ENCODE measurements around the gene DOCK2.

The DOCK2 gene

DNA sequence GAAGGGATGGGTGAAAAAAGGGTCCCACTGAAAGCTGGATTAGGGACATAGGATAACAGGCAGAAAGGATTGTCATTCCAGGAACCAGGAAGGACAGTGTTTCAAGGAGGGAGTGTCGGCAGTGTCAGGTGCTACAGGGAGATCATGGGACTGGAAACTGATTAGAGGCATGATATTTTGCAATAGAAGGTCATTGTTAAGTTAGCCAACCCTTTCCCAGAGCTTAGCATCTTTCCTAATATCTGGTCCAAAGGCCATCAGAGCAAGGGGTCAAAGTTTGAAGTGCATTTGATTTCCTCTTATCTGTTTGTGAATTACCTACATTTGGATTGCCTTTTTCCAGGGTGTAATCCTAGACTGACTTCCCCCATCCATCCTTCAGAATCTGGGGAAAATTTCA, 91.3 kb downstream of the DOCK2 start:
- TF ChIP-seq CTCF (conservative IDR thresholded peaks at IDR 0.05; ENCODE audit: low read length) = no peak
- TF ChIP-seq EZH2phosphoT487 (IDR thresholded peaks at IDR 0.05; ENCODE audit: borderline replicate concordance) = no peak
- no peak overlapping the region for H3K9ac ChIP-seq (ENCODE audit: low read depth, low read length, poor library complexity, severe bottlenecking)
- peaks cover 3% of the 10 kb centered on the region; the same call in 1 of the 2 replicates for H3K79me2 ChIP-seq (ENCODE audit: insufficient read depth, low read length)
- peaks cover 25% of the 10 kb centered on the region; the same call in 1 of the 2 replicates for H3K36me3 ChIP-seq (ENCODE audit: insufficient read depth, low read length)
- peaks cover 5% of the 10 kb centered on the region for H3K4me1 ChIP-seq (ENCODE audit: insufficient read depth, low read length, poor library complexity, severe bottlenecking)
- no peaks in the 10 kb centered on the region for H3K9me2 ChIP-seq (replicated peaks; ENCODE audit: low read depth, low read length)
- no peaks in the 10 kb centered on the region for H4K20me1 ChIP-seq (ENCODE audit: insufficient read depth, low read length, poor library complexity, severe bottlenecking)
- H3K27me3 ChIP-seq (ENCODE audit: insufficient read depth, low read length, poor library complexity, severe bottlenecking) = no peaks in the 10 kb centered on the region
- no peak overlapping the region for H3K4me3 ChIP-seq (ENCODE audit: low read length, poor library complexity, severe bottlenecking)
- H3K4me2 ChIP-seq (ENCODE audit: low read depth, low read length, poor library complexity, severe bottlenecking) = no peak overlapping the region
- no peaks in the 10 kb centered on the region for H3F3A ChIP-seq (ENCODE audit: low read depth)
- H2AFZ ChIP-seq (ENCODE audit: low read length) = no peak overlapping the region
- H3K9me3 ChIP-seq (ENCODE audit: insufficient read depth, low read depth, low read length) = no peaks in the 10 kb centered on the region

DNA sequence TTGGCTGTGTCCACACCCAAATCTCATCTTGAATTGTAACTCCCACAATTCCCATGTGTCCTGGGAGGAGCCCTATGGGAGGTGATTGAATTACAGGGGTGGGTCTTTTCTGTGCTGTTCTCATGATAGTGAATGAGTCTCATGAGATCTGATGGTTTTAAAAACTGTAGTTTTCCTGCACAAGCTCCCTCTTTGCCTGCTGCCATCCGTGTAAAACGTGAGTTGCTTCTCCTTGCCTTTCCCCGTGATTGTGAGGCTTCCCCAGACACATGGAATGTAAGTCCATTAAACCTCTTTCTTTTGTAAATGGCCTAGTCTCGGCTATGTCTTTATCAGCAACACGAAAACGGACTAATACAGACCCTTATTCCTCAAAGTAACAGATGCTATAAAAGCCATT, 94.1 kb downstream of the DOCK2 start:
- Histone ChIP-seq H3K9me2 (replicated peaks; ENCODE audit: low read depth, low read length) (no peaks in the 10 kb centered on the region), H4K20me1 (ENCODE audit: insufficient read depth, low read length, poor library complexity, severe bottlenecking) (no peaks in the 10 kb centered on the region), H3K4me3 (ENCODE audit: low read length, poor library complexity, severe bottlenecking) (no peak overlapping the region), H3K9me3 (ENCODE audit: insufficient read depth, low read depth, low read length) (no peaks in the 10 kb centered on the region), H3K27me3 (ENCODE audit: insufficient read depth, low read length, poor library complexity, severe bottlenecking) (no peaks in the 10 kb centered on the region), H3K36me3 (ENCODE audit: insufficient read depth, low read length) (peaks cover 31% of the 10 kb centered on the region), H3K4me1 (ENCODE audit: insufficient read depth, low read length, poor library complexity, severe bottlenecking) (peaks cover 5% of the 10 kb centered on the region), H3F3A (ENCODE audit: low read depth) (no peaks in the 10 kb centered on the region), H2AFZ (ENCODE audit: low read length) (no peak overlapping the region), H3K9ac (ENCODE audit: low read depth, low read length, poor library complexity, severe bottlenecking) (no peak overlapping the region), H3K4me2 (ENCODE audit: low read depth, low read length, poor library complexity, severe bottlenecking) (no peak overlapping the region), H3K79me2 (ENCODE audit: insufficient read depth, low read length) (peaks cover 3% of the 10 kb centered on the region; the same call in 1 of the 2 replicates)
- no peak for TF ChIP-seq CTCF (conservative IDR thresholded peaks at IDR 0.05; ENCODE audit: low read length)
- TF ChIP-seq EZH2phosphoT487 (IDR thresholded peaks at IDR 0.05; ENCODE audit: borderline replicate concordance) = no peak

DNA sequence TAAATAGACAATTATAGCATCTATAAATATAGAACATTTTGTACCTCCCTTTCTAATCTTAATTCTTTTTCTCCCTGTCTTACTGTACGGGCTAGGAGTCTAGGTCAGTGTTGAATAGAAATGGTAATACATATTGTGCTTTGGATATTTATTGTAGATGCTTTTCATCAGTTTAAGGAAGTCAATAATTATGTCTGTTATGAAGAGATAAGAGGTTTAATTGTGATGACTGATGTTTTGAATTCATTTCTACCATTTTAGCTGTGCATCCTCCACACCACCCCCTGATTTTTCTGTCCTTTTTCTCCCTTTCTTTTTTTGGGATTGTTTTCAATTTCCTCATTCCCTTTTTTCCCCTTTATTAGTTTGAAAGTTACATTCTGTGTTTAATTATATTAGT, 95.8 kb downstream of the DOCK2 start:
- H3K4me2 ChIP-seq (ENCODE audit: low read depth, low read length, poor library complexity, severe bottlenecking) = no peak overlapping the region
- H3K4me1 ChIP-seq (ENCODE audit: insufficient read depth, low read length, poor library complexity, severe bottlenecking) = peaks cover 5% of the 10 kb centered on the region
- no peaks in the 10 kb centered on the region for H4K20me1 ChIP-seq (ENCODE audit: insufficient read depth, low read length, poor library complexity, severe bottlenecking)
- TF ChIP-seq CTCF (conservative IDR thresholded peaks at IDR 0.05; ENCODE audit: low read length) (no peak), EZH2phosphoT487 (IDR thresholded peaks at IDR 0.05; ENCODE audit: borderline replicate concordance) (no peak)
- no peaks in the 10 kb centered on the region for H3F3A ChIP-seq (ENCODE audit: low read depth)
- H3K9me3 ChIP-seq (ENCODE audit: insufficient read depth, low read depth, low read length) = no peaks in the 10 kb centered on the region
- H3K79me2 ChIP-seq (ENCODE audit: insufficient read depth, low read length) = no peaks in the 10 kb centered on the region
- no peaks in the 10 kb centered on the region for H3K9me2 ChIP-seq (replicated peaks; ENCODE audit: low read depth, low read length)
- H3K36me3 ChIP-seq (ENCODE audit: insufficient read depth, low read length) = peaks cover 40% of the 10 kb centered on the region
- no peak overlapping the region for H3K4me3 ChIP-seq (ENCODE audit: low read length, poor library complexity, severe bottlenecking)
- H2AFZ ChIP-seq (ENCODE audit: low read length) = no peak overlapping the region
- no peaks in the 10 kb centered on the region for H3K27me3 ChIP-seq (ENCODE audit: insufficient read depth, low read length, poor library complexity, severe bottlenecking)
- H3K9ac ChIP-seq (ENCODE audit: low read depth, low read length, poor library complexity, severe bottlenecking) = no peak overlapping the region

All from Loucy (cell line).